CD14-positive monocyte (primary cell): ENCODE data around the gene TEF. TPM values are rescaled to one million over a fixed set of nuclear protein-coding genes. Genes with fewer than 3 reads are reported as not detected.

ENCODE experiments used
- DNase-seq, 3 donors: peaks; one replicate each; pipeline ENCODE4 v3.0.0-alpha.2; 2011 to 2022
- H2AFZ ChIP-seq: 2 replicates; pipeline ENCODE4 v1.6.0; 2012; ENCODE audit warnings: mild to moderate bottlenecking, low read depth, low read length, inconsistent platforms; ENCODE audit not compliant: insufficient read depth, poor library complexity, severe bottlenecking
- H3K27ac ChIP-seq, 2 donors: 1 replicate in 1 of 2; 2 replicates in 1 of 2; pipeline ENCODE4 v1.5.1; 2012 to 2013; ENCODE audit warnings: low read length in 2 of 2, control low read depth in 1 of 2, inconsistent platforms in 1 of 2, low read depth in 1 of 2, mild to moderate bottlenecking in 1 of 2
- H3K27me3 ChIP-seq, 2 donors: one replicate each; pipeline versions ENCODE4 v1.6.0 to v1.6.1; 2011 to 2013; ENCODE audit warnings: low read length in 2 of 2; ENCODE audit not compliant: control insufficient read depth in 2 of 2, insufficient read depth in 2 of 2
- H3K36me3 ChIP-seq, 2 donors: replicated peaks in 1 of 2; 1 replicate in 1 of 2; 2 replicates in 1 of 2; pipeline versions ENCODE4 v1.5.1 to v1.6.1; 2012 to 2013; ENCODE audit warnings: low read length in 2 of 2, control low read depth in 1 of 2, inconsistent platforms in 1 of 2, mild to moderate bottlenecking in 1 of 2; ENCODE audit not compliant: insufficient read depth in 2 of 2, control insufficient read depth in 1 of 2
- H3K4me1 ChIP-seq, 2 donors: 1 replicate in 1 of 2; 2 replicates in 1 of 2; pipeline versions ENCODE4 v1.5.1 to v1.6.1; 2012 to 2013; ENCODE audit warnings: low read length in 2 of 2, control low read depth in 1 of 2, inconsistent platforms in 1 of 2, mild to moderate bottlenecking in 1 of 2, moderate library complexity in 1 of 2; ENCODE audit not compliant: insufficient read depth in 2 of 2, control insufficient read depth in 1 of 2
- H3K4me2 ChIP-seq: replicated peaks from 2 replicates; pipeline ENCODE3; 2012; ENCODE audit warnings: low read length, moderate library complexity, mild to moderate bottlenecking; ENCODE audit not compliant: poor library complexity, severe bottlenecking; ENCODE audit errors: extremely low read depth
- H3K4me3 ChIP-seq, 3 experiments: fragments of 200-600 bp in 1 of 3; sonication (generic) in 1 of 3; replicated peaks in 1 of 3; 1 replicate in 2 of 3; 2 replicates in 1 of 3; pipeline ENCODE4 v1.5.1; 2011 to 2013; ENCODE audit warnings: low read length in 3 of 3, mild to moderate bottlenecking in 3 of 3, control low read depth in 2 of 3, low read depth in 2 of 3, inconsistent platforms in 1 of 3, moderate library complexity in 1 of 3
- H3K79me2 ChIP-seq: 2 replicates; pipeline ENCODE4 v1.6.0; 2012; ENCODE audit warnings: mild to moderate bottlenecking, control low read depth, inconsistent platforms, low read length, moderate library complexity; ENCODE audit not compliant: insufficient read depth
- H3K9ac ChIP-seq: 2 replicates; pipeline ENCODE4 v1.6.0; 2017; ENCODE audit warnings: low read length, mild to moderate bottlenecking; ENCODE audit not compliant: insufficient read depth, poor library complexity, severe bottlenecking
- H3K9me3 ChIP-seq, 2 donors: replicated peaks in 1 of 2; 1 replicate in 1 of 2; 2 replicates in 1 of 2; pipeline versions ENCODE4 v1.5.1 to v1.6.1; 2012 to 2013; ENCODE audit warnings: low read length in 2 of 2, control low read depth in 1 of 2; ENCODE audit not compliant: control insufficient read depth in 1 of 2, insufficient read depth in 1 of 2
- H4K20me1 ChIP-seq: 2 replicates; pipeline ENCODE4 v1.6.0; 2012; ENCODE audit warnings: mild to moderate bottlenecking, low read length, control low read depth, moderate library complexity; ENCODE audit not compliant: insufficient read depth
- H3K27ac Mint-ChIP-seq, 7 donors: one replicate each; pipeline ENCODE4 v1.8.0; 2020; ENCODE audit warnings: mild to moderate bottlenecking in 7 of 7, mixed read lengths in 7 of 7, moderate library complexity in 6 of 7, inconsistent platforms in 2 of 7
- H3K27me3 Mint-ChIP-seq, 3 donors: one replicate each; pipeline ENCODE4 v1.8.0; 2021 to 2022; ENCODE audit warnings: low read depth in 3 of 3, mild to moderate bottlenecking in 3 of 3, mixed read lengths in 3 of 3, moderate library complexity in 3 of 3, inconsistent platforms in 1 of 3
- H3K36me3 Mint-ChIP-seq, 2 donors: one replicate each; pipeline ENCODE4 v1.8.0; 2020; ENCODE audit warnings: mixed read lengths in 2 of 2, inconsistent platforms in 1 of 2, mild to moderate bottlenecking in 1 of 2
- H3K4me1 Mint-ChIP-seq: one replicate; pipeline ENCODE4 v1.8.0; 2020; ENCODE audit warnings: mild to moderate bottlenecking, mixed read lengths
- H3K4me3 Mint-ChIP-seq, 2 donors: one replicate each; pipeline ENCODE4 v1.8.0; 2020; ENCODE audit warnings: mild to moderate bottlenecking in 2 of 2, mixed read lengths in 2 of 2, moderate library complexity in 1 of 2
- H3K9me3 Mint-ChIP-seq, 7 donors: one replicate each; pipeline ENCODE4 v1.8.0; 2020 to 2022; ENCODE audit warnings: mixed read lengths in 7 of 7, mild to moderate bottlenecking in 6 of 7, moderate library complexity in 6 of 7, inconsistent platforms in 2 of 7
- CTCF ChIP-seq: fragments of 200-600 bp; IDR thresholded peaks from one replicate; pipeline ENCODE4 v1.8.0; 2022; ENCODE audit warnings: antibody characterized with exemption, mild to moderate bottlenecking
- WGBS: methylation state at CpG from one replicate; pipeline ENCODE4 v1.1.5; 2013; ENCODE audit warnings: missing lambda C conversion rate; ENCODE audit not compliant: insufficient coverage; 5-methylcytosine and 5-hydroxymethylcytosine counted together
- intact Hi-C, 2 donors: fragments of 100-400 bp; cut with micrococcal nuclease; formaldehyde crosslinking; loops; one replicate each; pipeline versions ENCODE4 v1.15.0 to v1.15.1; 2023
- polyA plus RNA-seq, 3 donors: library from polyadenylated mRNA; depleted of rRNA in 1 of 3; unstranded in 2 of 3; stranded (reverse) in 1 of 3; fragments of 300-500 nt in 2 of 3; fragments of >200 nt in 1 of 3; fragmentation: Illumina TruSeq in 2 of 3; gene quantifications; 1 replicate in 2 of 3; 2 replicates in 1 of 3; pipeline ENCODE4 v1.2.3, GENCODE V29; 2012 to 2021

Gene TEF
- polyA plus RNA-seq, 3 donors, result 0.71 to 1.7 (median 1.1) TPM

- H3K36me3 Mint-ChIP-seq, result peaks cover 1 to 4% of the 10 kb centered on the region in 2 donors
- H3K27me3 ChIP-seq, result no peaks in the 10 kb centered on the region
- DNase-seq, result no peak
- H3K27ac Mint-ChIP-seq, result no peak overlapping the region
- peaks cover 11 to 13% of the 10 kb centered on the region in 2 donors for H3K4me1 ChIP-seq
- H4K20me1 ChIP-seq, result no peaks in the 10 kb centered on the region
- H3K9me3 Mint-ChIP-seq, result peaks cover 0 to 3% (median 0%) of the 10 kb centered on the region in 7 donors
- H3K27ac ChIP-seq, result no peak overlapping the region
- peaks cover 15% of the 10 kb centered on the region for H3K4me1 Mint-ChIP-seq
- 95% methylated on average over 4 of the region's 6 CpGs for WGBS
- H3K9ac ChIP-seq, result no peak overlapping the region
- no peaks in the 10 kb centered on the region for H3K9me3 ChIP-seq
- intact Hi-C loops, result no loop called here
- no peak overlapping the region for H2AFZ ChIP-seq
- H3K36me3 ChIP-seq, result no peaks in the 10 kb centered on the region
- H3K79me2 ChIP-seq, result no peaks in the 10 kb centered on the region
- H3K4me3 Mint-ChIP-seq, result no peak overlapping the region
- TF ChIP-seq CTCF, result no peak
- H3K4me2 ChIP-seq, result no peak overlapping the region
- no peak overlapping the region for H3K4me3 ChIP-seq
- peaks cover 1 to 6% (median 2%) of the 10 kb centered on the region in 3 donors for H3K27me3 Mint-ChIP-seq
Observed at GRCh38 chr22:41364233-41364632, 17.5 kb upstream of the TEF start.

- intact Hi-C loops, result no loop called here
- H2AFZ ChIP-seq, result no peak overlapping the region
- H3K27me3 Mint-ChIP-seq, result peaks cover 2 to 6% (median 2%) of the 10 kb centered on the region in 3 donors
- no peak for DNase-seq
- TF ChIP-seq CTCF, result no peak
- no peaks in the 10 kb centered on the region for H3K79me2 ChIP-seq
- H3K4me3 Mint-ChIP-seq, result no peak overlapping the region
- H3K4me1 Mint-ChIP-seq, result peaks cover 15% of the 10 kb centered on the region
- H3K4me1 ChIP-seq, result peaks cover 11 to 13% of the 10 kb centered on the region in 2 donors
- no peaks in the 10 kb centered on the region for H4K20me1 ChIP-seq
- H3K36me3 ChIP-seq, result no peaks in the 10 kb centered on the region
- peaks cover 0 to 3% (median 0%) of the 10 kb centered on the region in 7 donors for H3K9me3 Mint-ChIP-seq
- no peak overlapping the region for H3K27ac ChIP-seq
- H3K27me3 ChIP-seq, result no peaks in the 10 kb centered on the region
- no peak overlapping the region for H3K4me3 ChIP-seq
- H3K9ac ChIP-seq, result no peak overlapping the region
- H3K27ac Mint-ChIP-seq, result no peak overlapping the region
- no peak overlapping the region for H3K4me2 ChIP-seq
- no peaks in the 10 kb centered on the region for H3K36me3 Mint-ChIP-seq
- WGBS, result 89% methylated on average over 5 of the region's 8 CpGs
- H3K9me3 ChIP-seq, result no peaks in the 10 kb centered on the region
Observed at GRCh38 chr22:41364955-41365354, 16.8 kb upstream of the TEF start.
